Duodenal mucosa (tissue), 2 donors: ENCODE measurements around the gene MRPS27.
"Not testable (repeated sequence)": the region's sequence is repeated elsewhere in the genome, so short reads cannot be mapped to it uniquely, and the experiment has no call there.

Source experiments
- H3K27ac ChIP-seq: one replicate; pipeline ENCODE4 v1.7.0; 2013; ENCODE audit warnings: low read depth, low read length
- H3K27me3 ChIP-seq, 2 donors: one replicate each; pipeline ENCODE4 v1.7.0; 2013; ENCODE audit warnings: low read length in 2 of 2, control low read depth in 1 of 2; ENCODE audit not compliant: insufficient read depth in 2 of 2, control insufficient read depth in 1 of 2
- H3K36me3 ChIP-seq, 2 donors: one replicate each; pipeline ENCODE4 v1.7.0; 2013; ENCODE audit warnings: low read length in 2 of 2, control low read depth in 1 of 2; ENCODE audit not compliant: insufficient read depth in 2 of 2, control insufficient read depth in 1 of 2
- H3K4me1 ChIP-seq, 2 donors: one replicate each; pipeline ENCODE4 v1.7.0; 2013; ENCODE audit warnings: low read length in 2 of 2, control low read depth in 1 of 2; ENCODE audit not compliant: insufficient read depth in 2 of 2, control insufficient read depth in 1 of 2
- H3K4me3 ChIP-seq, 2 donors: one replicate each; pipeline ENCODE4 v1.7.0; 2013; ENCODE audit warnings: low read length in 2 of 2, low read depth in 1 of 2
- H3K9ac ChIP-seq, 2 donors: one replicate each; pipeline ENCODE4 v1.7.0; 2013; ENCODE audit warnings: low read length in 2 of 2, low read depth in 1 of 2
- H3K9me3 ChIP-seq, 2 donors: one replicate each; pipeline ENCODE4 v1.7.0; 2013; ENCODE audit warnings: low read length in 2 of 2, control low read depth in 1 of 2; ENCODE audit not compliant: control insufficient read depth in 1 of 2

MRPS27 gene

GRCh38 chr5:72328172-72328571, 8.1 kb upstream of the MRPS27 start:
- H3K4me1 ChIP-seq = no peaks in the 10 kb centered on the region
- H3K27ac ChIP-seq = no peak overlapping the region
- no peak overlapping the region for H3K9ac ChIP-seq
- peaks cover 9 to 40% of the 10 kb centered on the region in 2 donors for H3K36me3 ChIP-seq
- no peak overlapping the region for H3K4me3 ChIP-seq
- no peaks in the 10 kb centered on the region for H3K27me3 ChIP-seq
- no peaks in the 10 kb centered on the region for H3K9me3 ChIP-seq

GRCh38 chr5:72326306-72326649, 6.2 kb upstream of the MRPS27 start:
- H3K4me3 ChIP-seq = no peak overlapping the region
- H3K27me3 ChIP-seq = no peaks in the 10 kb centered on the region
- H3K9me3 ChIP-seq = no peaks in the 10 kb centered on the region
- no peaks in the 10 kb centered on the region for H3K4me1 ChIP-seq
- no peak overlapping the region for H3K9ac ChIP-seq
- H3K27ac ChIP-seq = no peak overlapping the region
- peaks cover 9 to 37% of the 10 kb centered on the region in 2 donors for H3K36me3 ChIP-seq

GRCh38 chr5:72325566-72326305, 5.7 kb upstream of the MRPS27 start:
- Histone ChIP-seq H3K27ac (no peak overlapping the region), H3K4me3 (no peak overlapping the region), H3K36me3 (peaks cover 9 to 35% of the 10 kb centered on the region in 2 donors), H3K9me3 (no peaks in the 10 kb centered on the region), H3K27me3 (no peaks in the 10 kb centered on the region), H3K4me1 (no peaks in the 10 kb centered on the region), H3K9ac (no peak overlapping the region)

GRCh38 chr5:72324189-72324825, 4.3 kb upstream of the MRPS27 start:
- H3K27me3 ChIP-seq = no peaks in the 10 kb centered on the region
- H3K36me3 ChIP-seq = peaks cover 9 to 27% of the 10 kb centered on the region in 2 donors
- H3K4me1 ChIP-seq = peaks cover 0 to under 1% of the 10 kb centered on the region in 2 donors
- no peak overlapping the region for H3K9ac ChIP-seq
- no peaks in the 10 kb centered on the region for H3K9me3 ChIP-seq
- no peak overlapping the region for H3K4me3 ChIP-seq
- no peak overlapping the region for H3K27ac ChIP-seq

GRCh38 chr5:72319435-72319975, 535 bp downstream of the MRPS27 start:
- Histone ChIP-seq H3K4me3 (peak overlapping the region; percentile 98 to 100), H3K9ac (peak overlapping the region; percentile 70 to 95)
- not testable (repeated sequence) for H3K27me3 ChIP-seq, H3K27ac ChIP-seq, H3K4me1 ChIP-seq, H3K36me3 ChIP-seq, H3K9me3 ChIP-seq

- Histone ChIP-seq H3K4me3 (no peak overlapping the region), H3K27ac (no peak overlapping the region), H3K9ac (no peak overlapping the region), H3K9me3 (no peaks in the 10 kb centered on the region), H3K27me3 (no peaks in the 10 kb centered on the region), H3K4me1 (peaks cover 5 to 8% of the 10 kb centered on the region in 2 donors), H3K36me3 (peaks cover 3 to 18% of the 10 kb centered on the region in 2 donors)
These were observed 5.4 kb downstream of the MRPS27 start for GRCh38 chr5:72314571-72315172.

GRCh38 chr5:72313141-72313540, 6.9 kb downstream of the MRPS27 start:
- no peaks in the 10 kb centered on the region for H3K27me3 ChIP-seq
- H3K27ac ChIP-seq = no peak overlapping the region
- peaks cover 0 to 8% of the 10 kb centered on the region in 2 donors for H3K4me1 ChIP-seq
- no peak overlapping the region for H3K4me3 ChIP-seq
- peaks cover 3 to 19% of the 10 kb centered on the region in 2 donors for H3K36me3 ChIP-seq
- H3K9me3 ChIP-seq = no peaks in the 10 kb centered on the region
- no peak overlapping the region for H3K9ac ChIP-seq

GRCh38 chr5:72308853-72309191, 11.2 kb downstream of the MRPS27 start:
- Histone ChIP-seq H3K27me3 (no peaks in the 10 kb centered on the region), H3K36me3 (peaks cover 7 to 19% of the 10 kb centered on the region in 2 donors), H3K4me3 (peak overlapping the region in 1 of 2 donors; percentile 95), H3K4me1 (peaks cover 4 to 10% of the 10 kb centered on the region in 2 donors), H3K27ac (no peak overlapping the region), H3K9ac (peak overlapping the region in 1 of 2 donors; percentile 87), H3K9me3 (no peaks in the 10 kb centered on the region)

GRCh38 chr5:72307968-72308852, 11.8 kb downstream of the MRPS27 start:
- Histone ChIP-seq H3K4me1 (peaks cover 4 to 10% of the 10 kb centered on the region in 2 donors), H3K9ac (peak overlapping the region; percentile 87 to 94), H3K27me3 (no peaks in the 10 kb centered on the region), H3K9me3 (no peaks in the 10 kb centered on the region), H3K27ac (peak overlapping the region; percentile 98), H3K36me3 (peaks cover 7 to 19% of the 10 kb centered on the region in 2 donors), H3K4me3 (peak overlapping the region; percentile 91 to 95)
